Activated CD4-positive, alpha-beta T cell treated with anti-CD3 and anti-CD28 coated beads for 1 hour (primary cell): ENCODE results near the gene TRAF3.

ENCODE experiments used
- DNase-seq: peaks from one replicate; pipeline ENCODE4 v3.0.0-alpha.2; 2020

Gene TRAF3

DNA sequence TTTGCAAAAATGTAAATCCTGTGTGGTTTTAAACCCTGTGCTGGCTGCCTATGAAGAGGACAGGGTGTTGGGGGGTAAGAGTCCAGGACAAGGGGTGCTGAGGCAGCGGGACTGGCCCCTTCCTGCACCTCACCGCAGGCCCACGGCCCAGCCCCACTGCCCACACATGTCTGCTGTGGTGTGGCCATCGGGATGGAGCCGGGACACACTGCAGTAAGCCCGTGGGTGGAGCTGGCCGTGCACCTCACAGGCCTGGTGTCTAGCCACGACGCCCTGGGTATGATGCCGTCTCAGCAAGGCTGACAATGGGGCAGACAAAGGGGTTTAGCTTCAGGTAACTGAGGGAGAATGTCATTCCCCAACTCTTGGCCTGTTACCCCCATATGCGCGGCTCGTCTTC lies 164.8 kb downstream of the TRAF3 start:
- DNase-seq: no peak

DNA sequence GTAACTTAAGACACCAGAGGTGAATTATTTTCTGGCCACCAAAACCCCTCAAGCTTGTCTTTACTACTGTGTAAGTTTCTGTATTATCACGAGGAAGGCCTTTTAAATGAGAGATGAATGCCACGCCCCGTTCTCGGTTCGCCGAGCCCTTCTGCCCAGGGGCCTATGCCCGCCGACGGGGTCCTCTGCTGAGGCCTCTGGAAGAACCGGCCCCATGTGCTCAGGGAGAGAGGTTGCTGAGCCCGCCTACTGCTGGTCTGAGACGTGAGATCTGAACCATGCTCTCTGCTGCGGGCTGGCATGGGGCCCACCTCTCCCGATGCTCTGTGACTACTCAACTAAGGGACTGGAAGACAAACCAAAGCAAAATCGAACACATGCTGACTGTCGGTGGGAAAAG lies 166.2 kb downstream of the TRAF3 start:
- DNase-seq: no peak

GRCh38 chr14:102943979-102944378 lies 166.7 kb downstream of the TRAF3 start:
- no peak for DNase-seq

DNA sequence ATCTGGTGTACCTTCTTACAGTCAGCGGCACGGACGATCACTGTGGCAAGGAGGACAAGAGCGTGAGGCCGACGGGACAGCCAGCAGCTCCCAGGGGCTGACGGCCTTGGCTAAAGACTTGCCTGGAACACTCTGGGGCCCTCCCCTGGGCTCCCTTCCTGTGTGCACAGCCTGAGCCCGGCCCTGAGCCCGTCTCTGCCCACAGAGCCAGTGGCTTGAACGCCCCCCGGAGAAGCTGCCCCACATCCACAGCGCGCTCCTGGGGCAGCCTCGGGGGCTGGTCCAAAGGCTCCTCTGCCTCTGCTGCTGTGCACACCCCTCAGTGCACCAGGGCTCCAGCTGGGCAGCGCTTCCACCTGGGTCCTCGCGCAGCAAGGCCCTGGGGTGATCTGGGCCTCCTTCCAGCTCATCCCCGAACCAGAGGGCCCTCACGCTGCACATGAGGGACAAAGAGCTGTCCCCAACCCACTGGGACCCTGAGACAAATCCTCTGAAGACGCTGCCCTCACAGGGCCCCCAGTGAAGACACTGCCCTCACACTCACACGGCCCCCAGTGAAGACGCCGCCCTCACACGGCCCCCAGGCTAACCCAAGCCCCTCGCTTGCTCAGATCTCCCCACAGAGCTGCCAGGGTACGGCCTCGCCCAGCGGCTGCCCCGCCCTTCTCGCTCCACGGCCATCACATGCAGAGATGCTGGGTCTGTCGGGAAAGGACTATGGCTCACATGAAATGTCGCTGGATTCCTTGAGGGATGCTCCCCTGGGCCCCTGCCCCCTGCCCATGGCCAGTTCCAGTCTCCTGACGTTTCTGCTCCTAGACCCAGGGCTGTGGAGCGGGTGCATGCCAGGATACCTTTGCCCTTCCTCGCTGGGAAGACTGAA lies 167.4 kb downstream of the TRAF3 start:
- no peak for DNase-seq

DNA sequence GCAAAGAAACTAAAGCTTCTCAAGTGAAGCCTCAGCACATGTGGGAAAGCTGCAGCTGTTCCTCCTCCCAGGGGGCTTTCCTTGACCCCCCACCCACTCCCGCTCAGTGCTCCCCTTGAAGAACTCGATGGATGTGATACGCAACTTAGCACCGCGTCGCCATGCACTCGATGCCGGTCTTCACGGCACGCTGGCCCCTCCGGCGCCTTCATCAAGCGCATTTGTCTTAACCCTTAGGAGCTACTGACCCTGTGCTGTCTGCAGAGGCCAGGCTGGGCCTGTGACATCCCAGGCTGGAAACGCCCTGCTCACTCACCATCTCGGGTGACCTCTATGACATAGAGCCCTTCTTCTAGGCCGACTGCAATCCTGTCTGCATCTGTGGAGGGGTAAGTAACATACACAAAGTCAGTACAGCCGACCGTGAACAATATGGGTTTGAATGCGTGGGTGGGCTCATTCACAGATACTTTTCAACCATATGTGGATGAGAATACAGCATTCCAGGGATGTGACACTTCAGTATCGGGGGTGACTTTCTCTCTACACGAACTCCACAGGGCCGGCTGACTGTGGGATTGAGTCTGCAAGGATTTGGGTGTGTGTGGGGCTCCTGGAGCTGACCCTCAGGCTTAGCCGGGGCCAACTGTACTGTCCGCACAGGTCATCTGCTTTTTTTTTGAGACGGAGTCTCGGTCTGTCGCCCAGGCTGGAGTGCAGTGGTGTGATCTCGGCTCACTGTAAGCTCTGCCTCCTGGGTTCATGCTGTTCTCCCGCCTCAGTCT lies 168.3 kb downstream of the TRAF3 start:
- DNase-seq: no peak

DNA sequence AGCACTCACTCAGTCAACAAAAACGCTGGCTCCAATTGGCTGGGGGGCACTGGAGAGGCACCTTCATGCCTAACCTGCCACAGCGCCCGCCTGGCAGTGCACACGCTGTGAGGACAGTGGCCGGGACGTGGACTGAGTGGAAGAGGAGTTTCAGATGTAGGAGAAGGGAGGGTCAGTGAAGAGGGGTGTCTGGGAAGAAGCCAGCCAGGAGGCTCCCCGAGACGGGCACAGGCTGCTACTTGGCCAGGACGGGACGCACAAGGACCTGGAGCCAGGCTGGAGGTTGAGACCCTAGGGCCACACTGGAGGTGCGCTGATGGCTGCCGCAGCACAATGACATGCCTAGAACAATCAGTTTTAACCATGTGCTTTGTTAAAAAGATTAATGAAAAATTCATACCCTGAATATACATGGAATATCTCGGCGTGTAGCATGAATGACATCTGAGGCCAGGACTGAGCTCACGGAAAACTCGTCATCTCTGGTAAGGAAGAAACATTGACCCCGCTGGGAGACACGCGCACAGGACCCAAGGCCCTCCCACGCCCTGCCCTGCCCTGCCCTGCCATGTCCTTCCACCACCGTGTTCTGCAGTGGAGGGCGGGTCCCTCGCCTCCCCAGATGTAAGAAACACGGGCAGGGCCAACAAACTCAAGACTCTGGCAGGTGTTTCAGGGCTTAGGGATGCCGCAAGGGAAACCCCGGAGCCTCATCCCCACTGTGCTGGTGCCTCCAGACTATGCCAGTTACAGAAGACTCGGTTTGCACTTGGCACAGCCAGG lies 170.3 kb downstream of the TRAF3 start:
- no peak for DNase-seq

DNA sequence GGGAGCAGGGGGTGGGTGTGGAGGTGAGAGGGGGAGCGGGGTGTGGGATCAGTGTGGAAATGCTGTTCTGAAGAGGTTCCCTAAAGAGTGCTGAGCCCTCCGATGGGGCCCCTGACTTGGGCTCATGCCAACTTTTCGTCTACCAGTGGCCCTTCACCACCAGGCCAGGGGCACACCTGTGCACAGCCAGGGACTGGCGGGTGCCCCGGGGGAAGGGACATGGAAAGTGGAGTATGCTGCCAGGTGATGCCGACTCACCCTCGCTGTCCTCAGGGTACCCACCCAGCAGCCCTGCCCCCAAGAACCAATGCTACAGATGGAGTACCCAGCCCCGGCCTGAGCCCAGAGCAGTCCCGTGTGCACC lies 171.4 kb downstream of the TRAF3 start:
- no peak for DNase-seq

GRCh38 chr14:102949062-102949800 lies 172.0 kb downstream of the TRAF3 start:
- DNase-seq: no peak

DNA sequence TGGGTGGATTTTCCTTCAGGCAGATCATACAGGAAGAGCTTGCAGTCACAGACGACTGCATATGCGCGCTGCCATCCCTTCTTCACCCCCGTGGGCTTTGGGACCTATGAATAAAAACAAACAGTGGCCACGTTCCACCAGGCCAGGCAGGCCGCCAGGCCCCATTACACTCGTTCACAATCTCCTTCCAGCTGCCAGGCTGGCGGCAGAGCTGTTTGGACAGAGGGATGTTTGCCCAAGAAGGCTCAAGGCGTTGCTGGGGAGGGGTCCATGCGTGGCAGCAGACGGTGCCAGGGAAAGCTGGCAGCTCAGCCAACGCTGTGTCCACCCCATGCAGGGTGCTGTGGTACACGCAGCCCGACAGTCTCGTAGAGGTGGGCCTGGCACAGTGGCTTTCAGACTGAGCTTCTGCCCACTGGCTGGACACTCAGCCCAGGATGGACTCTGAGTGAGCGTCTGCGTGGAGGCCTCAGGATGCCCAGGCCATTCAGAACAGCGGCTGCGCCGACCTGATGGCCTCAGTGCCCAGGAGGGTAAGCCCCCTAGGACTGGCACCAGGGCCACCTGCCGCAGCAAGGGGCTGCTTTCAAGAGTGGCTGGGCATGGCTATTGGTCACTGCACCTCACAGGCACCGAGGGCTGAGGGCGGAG lies 172.7 kb downstream of the TRAF3 start:
- DNase-seq: no peak

DNA sequence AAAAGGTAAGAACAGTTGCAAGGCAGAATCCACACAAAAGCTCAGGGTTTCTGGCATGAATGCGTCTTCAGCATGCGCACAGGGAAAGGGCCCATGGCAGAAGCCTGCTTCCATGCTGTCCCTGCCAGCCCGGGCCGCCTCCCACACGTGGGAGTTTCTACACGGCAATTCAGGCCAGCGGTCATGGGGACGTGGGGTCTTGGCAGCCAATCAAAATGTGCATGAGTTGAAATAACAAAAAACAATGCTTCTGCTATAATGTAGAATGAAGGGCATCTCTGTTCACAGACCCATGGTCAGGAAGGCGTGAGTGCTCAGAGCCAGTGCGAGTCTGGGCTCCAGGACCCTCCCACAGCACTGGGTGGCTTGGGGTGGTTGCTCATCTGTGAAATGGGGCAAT lies 173.8 kb downstream of the TRAF3 start:
- no peak for DNase-seq

GRCh38 chr14:102951799-102952198 lies 174.6 kb downstream of the TRAF3 start:
- DNase-seq: no peak

GRCh38 chr14:102952276-102952675 lies 175.0 kb downstream of the TRAF3 start:
- DNase-seq: no peak

- no peak for DNase-seq
Measured at GRCh38 chr14:102953100-102953499, 175.9 kb downstream of the TRAF3 start.

- no peak for DNase-seq
Measured at GRCh38 chr14:102954081-102954789, 177.0 kb downstream of the TRAF3 start.

DNA sequence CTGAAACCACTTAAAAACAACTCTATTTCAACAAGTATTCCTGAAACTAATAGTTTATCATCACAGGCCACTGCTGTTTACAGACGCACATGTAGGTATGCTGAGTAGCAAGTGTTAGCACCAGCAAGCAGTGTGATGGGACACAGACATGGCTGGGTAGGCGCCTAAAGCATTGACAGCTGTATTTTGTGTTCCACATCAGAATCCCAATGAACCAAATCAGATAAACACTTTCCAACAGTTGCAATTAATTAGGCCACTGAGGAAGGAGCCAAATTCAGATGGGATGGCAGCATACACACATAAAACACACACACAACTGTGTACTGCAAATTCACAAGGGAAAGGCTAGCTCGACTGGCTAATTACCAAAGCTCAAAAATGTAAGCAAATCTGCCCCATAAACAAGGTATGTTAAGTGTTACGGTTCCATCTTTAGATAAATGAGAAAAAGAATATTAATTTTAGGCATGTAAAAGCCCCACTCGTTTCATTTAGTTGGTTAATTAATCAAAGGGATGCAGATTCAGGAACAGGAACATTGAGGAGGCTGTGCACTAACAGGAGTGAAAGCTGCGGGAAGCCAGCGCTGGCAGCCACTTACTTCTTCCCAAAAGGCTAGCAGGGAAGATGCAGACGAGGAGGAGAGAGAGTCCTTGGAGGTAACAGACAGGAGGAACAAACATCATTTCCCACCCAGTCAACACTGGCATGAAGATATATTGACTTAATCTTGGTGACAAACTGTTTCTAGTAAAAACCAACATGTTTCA lies 178.6 kb downstream of the TRAF3 start:
- DNase-seq: no peak

DNA sequence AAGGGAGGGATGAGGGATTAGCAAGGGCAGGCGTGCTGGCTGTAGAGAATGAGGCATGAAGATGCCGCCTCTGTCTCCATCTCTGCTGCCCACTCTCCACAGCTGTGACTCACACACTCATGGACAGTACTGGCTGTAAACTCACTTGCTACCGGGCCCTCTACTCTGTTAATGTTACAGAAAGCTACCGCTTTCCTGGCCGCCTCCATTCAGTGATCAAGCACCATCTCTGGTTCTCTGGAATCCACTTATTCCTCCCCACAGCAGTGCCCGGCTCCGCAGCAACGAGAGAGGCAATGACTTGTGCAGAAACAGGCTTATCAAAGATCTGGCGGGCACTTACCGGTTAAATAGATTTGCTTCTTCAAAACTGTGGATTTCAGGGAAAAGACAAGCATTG lies 180.0 kb downstream of the TRAF3 start:
- DNase-seq: no peak

DNA sequence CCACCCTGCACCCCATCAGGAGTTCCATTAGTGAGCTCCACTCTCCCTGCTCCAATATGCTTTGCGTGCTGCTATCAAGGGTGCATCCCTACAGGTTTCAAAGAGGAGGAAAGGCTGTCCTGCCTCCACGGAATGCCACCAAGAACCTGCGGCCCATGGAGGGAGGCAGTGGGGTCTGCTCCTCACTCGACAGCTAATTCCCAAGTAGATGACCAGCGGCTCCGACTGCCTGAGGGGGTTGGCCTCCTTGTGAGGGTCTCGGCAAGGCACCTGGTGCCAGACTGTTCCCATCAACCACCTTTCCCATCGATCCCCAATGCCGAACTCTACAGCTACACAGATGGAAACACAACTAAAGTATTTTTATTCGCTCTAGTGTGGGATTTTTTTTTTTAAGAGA lies 181.2 kb downstream of the TRAF3 start:
- no peak for DNase-seq
